GM18520 (cell line): Measurements from ENCODE around the gene FRMD6.
"Not testable (repeated sequence)": the region's sequence is repeated elsewhere in the genome, so short reads cannot be mapped to it uniquely, and the experiment has no call there.

Experiments
- ATAC-seq: cut with Tn5 transposase; IDR thresholded peaks from one replicate; pipeline ENCODE4 v1.9.1; 2021; ENCODE audit not compliant: unreplicated experiment

FRMD6 gene

GRCh38 chr14:51717766-51718165 is 66.1 kb downstream of the FRMD6 start:
- ATAC-seq: no peak

- ATAC-seq: no peak
These were observed 68.2 kb downstream of the FRMD6 start for GRCh38 chr14:51719955-51720354.

GRCh38 chr14:51723990-51724389 is 72.3 kb downstream of the FRMD6 start:
- no peak for ATAC-seq

- no peak for ATAC-seq
These were observed 72.9 kb downstream of the FRMD6 start for GRCh38 chr14:51724650-51725049.

GRCh38 chr14:51725061-51725460 is 73.4 kb downstream of the FRMD6 start:
- ATAC-seq: no peak

GRCh38 chr14:51726166-51726899 is 74.6 kb downstream of the FRMD6 start:
- no peak for ATAC-seq

- no peak for ATAC-seq
These were observed 75.8 kb downstream of the FRMD6 start for GRCh38 chr14:51727526-51727925.

- no peak for ATAC-seq
These were observed 78.4 kb downstream of the FRMD6 start for GRCh38 chr14:51730098-51730497.

- no peak for ATAC-seq
These were observed 79.0 kb downstream of the FRMD6 start for GRCh38 chr14:51730684-51731083.

- no peak for ATAC-seq
These were observed 80.9 kb downstream of the FRMD6 start for GRCh38 chr14:51732494-51733112.

GRCh38 chr14:51733147-51733546 is 81.4 kb downstream of the FRMD6 start:
- ATAC-seq: no peak

GRCh38 chr14:51735851-51736250 is 84.1 kb downstream of the FRMD6 start:
- no peak for ATAC-seq

- peak; percentile 55 for ATAC-seq
These were observed 87.0 kb downstream of the FRMD6 start for GRCh38 chr14:51738754-51739153.

GRCh38 chr14:51743588-51744000 is 91.9 kb downstream of the FRMD6 start:
- ATAC-seq: no peak

- ATAC-seq: no peak
These were observed 92.8 kb downstream of the FRMD6 start for GRCh38 chr14:51744372-51745130.

- not testable (repeated sequence) for ATAC-seq
These were observed 95.1 kb downstream of the FRMD6 start for GRCh38 chr14:51746823-51747222.

- ATAC-seq: no peak
These were observed 98.8 kb downstream of the FRMD6 start for GRCh38 chr14:51750542-51750941.

- not testable (repeated sequence) for ATAC-seq
These were observed 100.1 kb downstream of the FRMD6 start for GRCh38 chr14:51751611-51752345.

GRCh38 chr14:51757756-51758155 is 106.0 kb downstream of the FRMD6 start:
- ATAC-seq: not testable (repeated sequence)

- ATAC-seq: no peak
These were observed 108.2 kb downstream of the FRMD6 start for GRCh38 chr14:51759950-51760349.

GRCh38 chr14:51765726-51766125 is 114.0 kb downstream of the FRMD6 start:
- ATAC-seq: not testable (repeated sequence)
